Measurements from ENCODE around the gene SYNM. TPM values are rescaled to one million over a fixed set of nuclear protein-coding genes. Genes with fewer than 3 reads are reported as not detected.

Gene SYNM
- total RNA-seq, 1 experiment from 2014 or later, result 2.6 TPM

DNA sequence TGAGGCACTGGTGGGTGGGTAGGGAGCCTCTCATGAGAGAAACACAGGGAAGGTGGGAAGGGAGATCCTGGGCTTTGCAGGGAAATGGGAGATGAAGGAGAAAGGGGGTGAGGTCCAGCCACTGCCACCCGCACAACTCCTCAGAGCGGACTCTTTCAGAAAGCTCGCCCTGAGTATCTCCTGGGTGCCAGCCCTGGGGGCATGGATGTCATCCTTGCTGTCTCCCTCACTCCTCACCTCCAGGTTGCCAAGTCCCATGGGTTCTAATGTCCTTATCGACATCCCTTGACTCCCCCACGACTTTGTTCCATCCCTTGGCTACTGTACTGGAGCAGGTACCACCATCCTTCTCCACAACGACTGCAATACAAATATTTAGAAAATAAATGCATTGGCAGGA, 40.9 kb downstream of the SYNM start:
- CTCF ChIA-PET, result no interaction called here
- TF ChIP-seq, protein P1, sequence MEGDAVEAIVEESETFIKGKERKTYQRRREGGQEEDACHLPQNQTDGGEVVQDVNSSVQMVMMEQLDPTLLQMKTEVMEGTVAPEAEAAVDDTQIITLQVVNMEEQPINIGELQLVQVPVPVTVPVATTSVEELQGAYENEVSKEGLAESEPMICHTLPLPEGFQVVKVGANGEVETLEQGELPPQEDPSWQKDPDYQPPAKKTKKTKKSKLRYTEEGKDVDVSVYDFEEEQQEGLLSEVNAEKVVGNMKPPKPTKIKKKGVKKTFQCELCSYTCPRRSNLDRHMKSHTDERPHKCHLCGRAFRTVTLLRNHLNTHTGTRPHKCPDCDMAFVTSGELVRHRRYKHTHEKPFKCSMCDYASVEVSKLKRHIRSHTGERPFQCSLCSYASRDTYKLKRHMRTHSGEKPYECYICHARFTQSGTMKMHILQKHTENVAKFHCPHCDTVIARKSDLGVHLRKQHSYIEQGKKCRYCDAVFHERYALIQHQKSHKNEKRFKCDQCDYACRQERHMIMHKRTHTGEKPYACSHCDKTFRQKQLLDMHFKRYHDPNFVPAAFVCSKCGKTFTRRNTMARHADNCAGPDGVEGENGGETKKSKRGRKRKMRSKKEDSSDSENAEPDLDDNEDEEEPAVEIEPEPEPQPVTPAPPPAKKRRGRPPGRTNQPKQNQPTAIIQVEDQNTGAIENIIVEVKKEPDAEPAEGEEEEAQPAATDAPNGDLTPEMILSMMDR (conservative IDR thresholded peaks at IDR 0.05; ENCODE audit: low read depth, low read length), result no peak
- POLR2A ChIA-PET (ENCODE audit: low non-redundant PET), result no interaction called here
- BruUV-seq (replicated peaks), result no TSS peak
- no peak overlapping the region for H3K4me3 ChIP-seq (ENCODE audit: low read depth, low read length, poor library complexity, severe bottlenecking)
- no peaks in the 10 kb centered on the region for H3K36me3 ChIP-seq (ENCODE audit: insufficient read depth, low read length, poor library complexity, severe bottlenecking)
- H3K4me1 ChIP-seq (ENCODE audit: insufficient read depth, low read length, poor library complexity, severe bottlenecking), result peaks cover 6% of the 10 kb centered on the region
- no peak for DNase-seq (ENCODE audit: low spot score)
- no peaks in the 10 kb centered on the region for H3K27me3 ChIP-seq (replicated peaks; ENCODE audit: insufficient read depth, low read depth, low read length, poor library complexity)
- H3K9me3 ChIP-seq (ENCODE audit: low read depth, low read length, poor library complexity, severe bottlenecking), result no peaks in the 10 kb centered on the region
- H3K27ac ChIP-seq (ENCODE audit: low read depth, low read length, poor library complexity, severe bottlenecking), result no peak overlapping the region
- intact Hi-C loops (cut with micrococcal nuclease; ENCODE audit: unreplicated experiment), result no loop called here

DNA sequence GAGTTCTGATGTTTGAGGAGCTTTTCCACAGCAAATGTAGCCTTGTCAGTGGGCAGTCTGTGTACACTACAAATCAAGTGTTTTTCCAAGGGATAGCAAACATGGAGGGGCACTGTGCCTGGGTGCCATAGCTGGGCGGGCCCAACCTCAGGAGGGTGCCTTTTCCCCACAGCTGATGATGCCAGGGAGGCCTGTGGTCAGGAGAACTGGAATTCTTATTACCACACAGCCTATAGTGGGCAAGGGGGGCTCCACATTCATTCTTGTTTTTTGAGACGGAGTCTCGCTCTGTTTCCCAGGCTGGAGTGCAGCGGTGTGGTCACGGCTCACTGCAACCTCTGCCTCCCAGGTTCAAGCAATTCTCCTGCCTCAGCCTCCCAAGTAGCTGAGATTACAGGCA, 41.8 kb downstream of the SYNM start:
- POLR2A ChIA-PET (ENCODE audit: low non-redundant PET), result no interaction called here
- DNase-seq (ENCODE audit: low spot score), result no peak

DNA sequence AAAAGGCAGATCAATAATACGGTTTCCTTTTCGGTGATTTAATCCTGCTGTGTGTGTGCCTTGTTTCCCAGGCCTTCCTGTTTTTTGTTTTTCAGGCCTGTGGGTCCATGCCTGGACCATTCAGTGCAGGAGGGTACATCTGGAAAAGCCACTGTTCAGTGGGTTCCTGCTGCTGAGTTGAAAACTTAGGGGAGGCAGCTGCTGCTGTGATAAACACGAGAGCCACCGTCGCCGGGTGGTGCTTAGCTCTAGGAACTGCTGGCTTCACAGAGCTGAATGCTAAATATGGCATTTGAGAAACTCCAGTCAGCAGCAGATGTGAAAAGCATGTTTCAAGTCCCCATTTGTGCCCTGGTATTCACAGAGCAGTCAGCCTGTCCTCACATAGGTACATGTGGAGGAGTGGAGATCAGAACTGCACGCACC, 44.0 kb downstream of the SYNM start:
- H3K4me1 ChIP-seq (ENCODE audit: insufficient read depth, low read length, poor library complexity, severe bottlenecking), result no peaks in the 10 kb centered on the region
- H3K9me3 ChIP-seq (ENCODE audit: low read depth, low read length, poor library complexity, severe bottlenecking), result no peaks in the 10 kb centered on the region
- no peak for TF ChIP-seq EZH2 (IDR thresholded peaks at IDR 0.05; ENCODE audit: borderline replicate concordance, low read depth, low read length, poor library complexity, severe bottlenecking)
- TF ChIP-seq, protein P1 (conservative IDR thresholded peaks at IDR 0.05; ENCODE audit: low read depth, low read length), result no peak
- H3K4me3 ChIP-seq (ENCODE audit: low read depth, low read length, poor library complexity, severe bottlenecking), result no peak overlapping the region
- no peak overlapping the region for H3K27ac ChIP-seq (ENCODE audit: low read depth, low read length, poor library complexity, severe bottlenecking)
- ChIA-PET CTCF (no interaction called here), POLR2A (ENCODE audit: low non-redundant PET) (no interaction called here)
- intact Hi-C loops (cut with micrococcal nuclease; ENCODE audit: unreplicated experiment), result no loop called here
- H3K36me3 ChIP-seq (ENCODE audit: insufficient read depth, low read length, poor library complexity, severe bottlenecking), result no peaks in the 10 kb centered on the region
- no TSS peak for BruUV-seq (replicated peaks)
- DNase-seq (ENCODE audit: low spot score), result no peak
- no peaks in the 10 kb centered on the region for H3K27me3 ChIP-seq (replicated peaks; ENCODE audit: insufficient read depth, low read depth, low read length, poor library complexity)

More for the DNA sequence above, 41.8 kb downstream of the SYNM start:
- Histone ChIP-seq H3K4me1 (ENCODE audit: insufficient read depth, low read length, poor library complexity, severe bottlenecking) (peaks cover 6% of the 10 kb centered on the region), H3K36me3 (ENCODE audit: insufficient read depth, low read length, poor library complexity, severe bottlenecking) (no peaks in the 10 kb centered on the region), H3K4me3 (ENCODE audit: low read depth, low read length, poor library complexity, severe bottlenecking) (no peak overlapping the region), H3K27me3 (replicated peaks; ENCODE audit: insufficient read depth, low read depth, low read length, poor library complexity) (no peaks in the 10 kb centered on the region), H3K27ac (ENCODE audit: low read depth, low read length, poor library complexity, severe bottlenecking) (no peak overlapping the region), H3K9me3 (ENCODE audit: low read depth, low read length, poor library complexity, severe bottlenecking) (no peaks in the 10 kb centered on the region)
- BruUV-seq (replicated peaks), result no TSS peak
- intact Hi-C loops (cut with micrococcal nuclease; ENCODE audit: unreplicated experiment), result no loop called here
- TF ChIP-seq, protein P1 (conservative IDR thresholded peaks at IDR 0.05; ENCODE audit: low read depth, low read length), result no peak
- CTCF ChIA-PET, result no interaction called here

All from A673 (cell line).